Osteocyte (in vitro differentiated cells): ENCODE data around the gene B4GALT2. TPM values are rescaled to one million over a fixed set of nuclear protein-coding genes. Genes with fewer than 3 reads are reported as not detected.
A peak's percentile ranks its signal among the peaks of the same experiment; 100 is the strongest.

ENCODE experiments used
- DNase-seq: peaks from one replicate; pipeline ENCODE4 v3.0.0; 2021; ENCODE audit warnings: mixed read lengths; ENCODE audit not compliant: unreplicated experiment; ENCODE audit errors: extremely low spot score
- H3K27ac Mint-ChIP-seq: one replicate; pipeline ENCODE4 v1.8.0; 2021; ENCODE audit warnings: mild to moderate bottlenecking, mixed read lengths; ENCODE audit not compliant: unreplicated experiment
- H3K27me3 Mint-ChIP-seq: one replicate; pipeline ENCODE4 v1.8.0; 2021; ENCODE audit warnings: mixed read lengths; ENCODE audit not compliant: unreplicated experiment
- H3K36me3 Mint-ChIP-seq: one replicate; pipeline ENCODE4 v1.8.0; 2021; ENCODE audit warnings: mixed read lengths; ENCODE audit not compliant: unreplicated experiment
- H3K4me1 Mint-ChIP-seq: one replicate; pipeline ENCODE4 v1.8.0; 2021; ENCODE audit warnings: mixed read lengths; ENCODE audit not compliant: unreplicated experiment
- H3K4me3 Mint-ChIP-seq: one replicate; pipeline ENCODE4 v1.8.0; 2021; ENCODE audit warnings: mild to moderate bottlenecking, moderate library complexity, mixed read lengths; ENCODE audit not compliant: unreplicated experiment
- H3K9me3 Mint-ChIP-seq: one replicate; pipeline ENCODE4 v1.8.0; 2021; ENCODE audit warnings: mixed read lengths; ENCODE audit not compliant: unreplicated experiment
- CTCF ChIP-seq: fragments of 200-600 bp; sonication (generic); IDR thresholded peaks from 2 replicates; pipeline ENCODE4 v1.5.0; 2021; ENCODE audit warnings: antibody characterized with exemption, mild to moderate bottlenecking, moderate library complexity
- total RNA-seq: library from RNA; stranded (reverse); gene quantifications from 2 replicates; pipeline ENCODE4 v1.2.1, GENCODE V29; 2021

B4GALT2 gene
- total RNA-seq, 1 donor from 2014 or later, result 65.5 TPM

GRCh38 chr1:43932786-43933385 lies 46.1 kb upstream of the B4GALT2 start:
- no peaks in the 10 kb centered on the region for H3K9me3 Mint-ChIP-seq
- H3K27me3 Mint-ChIP-seq, result no peaks in the 10 kb centered on the region
- peaks cover 27% of the 10 kb centered on the region for H3K4me1 Mint-ChIP-seq
- TF ChIP-seq CTCF, result no peak
- DNase-seq, result no peak
- peaks cover 4% of the 10 kb centered on the region for H3K36me3 Mint-ChIP-seq
- peak overlapping the region; percentile 67 for H3K4me3 Mint-ChIP-seq
- peak overlapping the region; percentile 54 for H3K27ac Mint-ChIP-seq

- Mint-ChIP-seq H3K4me3 (peak within 1 kb of the TSS; percentile 67), H3K4me1 (peaks cover 27% of the 10 kb centered on the region), H3K36me3 (peaks cover 4% of the 10 kb centered on the region), H3K9me3 (no peaks in the 10 kb centered on the region), H3K27ac (peak within 1 kb of the TSS; percentile 54), H3K27me3 (no peaks in the 10 kb centered on the region)
- DNase-seq, result no peak
- TF ChIP-seq CTCF, result no peak
These were observed 45.5 kb upstream of the B4GALT2 start, which contains the start of gene ARTN for GRCh38 chr1:43933386-43934100. Gene ARTN (plus strand): TSS chr1:43933801. CDS start chr1:43935657, 1,856 bp downstream.

GRCh38 chr1:43934101-43934985 lies 44.7 kb upstream of the B4GALT2 start:
- peak overlapping the region; percentile 58 for H3K4me3 Mint-ChIP-seq
- no peak for DNase-seq
- TF ChIP-seq CTCF, result peak; percentile 92
- H3K36me3 Mint-ChIP-seq, result peaks cover 4% of the 10 kb centered on the region
- H3K4me1 Mint-ChIP-seq, result peaks cover 27% of the 10 kb centered on the region
- H3K27me3 Mint-ChIP-seq, result no peaks in the 10 kb centered on the region
- H3K9me3 Mint-ChIP-seq, result no peaks in the 10 kb centered on the region
- H3K27ac Mint-ChIP-seq, result peak overlapping the region; percentile 41

- Mint-ChIP-seq H3K9me3 (no peaks in the 10 kb centered on the region), H3K36me3 (no peaks in the 10 kb centered on the region), H3K27me3 (peaks cover 3% of the 10 kb centered on the region), H3K4me1 (peaks cover 22% of the 10 kb centered on the region), H3K4me3 (peak overlapping the region; percentile 45), H3K27ac (no peak overlapping the region)
- no peak for DNase-seq
- TF ChIP-seq CTCF, result peak; percentile 11
These were observed 44.1 kb upstream of the B4GALT2 start for GRCh38 chr1:43934986-43935324.
